HepG2 (cell line): ENCODE results near the gene SDR39U1. TPM values are rescaled to one million over a fixed set of nuclear protein-coding genes. Genes with fewer than 3 reads are reported as not detected.
A peak's percentile ranks its signal among the peaks of the same experiment; 100 is the strongest.

ENCODE experiments used
- ADNP ChIP-seq: sonication (generic); formaldehyde crosslinking; IDR thresholded peaks from 2 replicates; pipeline ENCODE4 v1.4.0; 2020; ENCODE audit warnings: missing genetic modification reagents
- CENPX ChIP-seq: sonication (generic); formaldehyde crosslinking; IDR thresholded peaks from 2 replicates; pipeline ENCODE4 v1.9.0; 2021; ENCODE audit warnings: mild to moderate bottlenecking, missing genetic modification reagents, moderate library complexity
- EHMT2 ChIP-seq: fragments of 200-600 bp; sonication (generic); IDR thresholded peaks from 2 replicates; pipeline ENCODE4 v1.7.0; 2017; ENCODE audit warnings: antibody characterized with exemption, low read depth, low read length, borderline replicate concordance
- HNRNPL ChIP-seq: fragments of 200-400 bp; formaldehyde crosslinking; IDR thresholded peaks from 2 replicates; pipeline ENCODE4 v1.6.1; 2017; ENCODE audit warnings: mild to moderate bottlenecking, low read depth, low read length
- LRRFIP1 ChIP-seq: sonication (generic); formaldehyde crosslinking; conservative IDR thresholded peaks from 2 replicates; pipeline ENCODE4 v1.4.0; 2020; ENCODE audit warnings: missing genetic modification reagents
- MIER2 ChIP-seq: IDR thresholded peaks from 2 replicates; pipeline ENCODE4 v1.6.1; 2016; ENCODE audit warnings: missing biosample characterization, missing genetic modification reagents
- MXI1 ChIP-seq: IDR thresholded peaks from 3 replicates; pipeline ENCODE4 v1.6.1; 2012; ENCODE audit warnings: low read depth, low read length, inconsistent platforms, borderline replicate concordance
- PPARG ChIP-seq: conservative IDR thresholded peaks from 2 replicates; pipeline ENCODE4 v1.6.1; 2016; ENCODE audit warnings: missing biosample characterization, missing genetic modification reagents
- RAD51 ChIP-seq: fragments of 450-650 bp; IDR thresholded peaks from 2 replicates; pipeline ENCODE4 v1.6.1; 2016; ENCODE audit warnings: borderline replicate concordance
- SRSF4 ChIP-seq: fragments of 200-400 bp; formaldehyde crosslinking; IDR thresholded peaks from one replicate; pipeline ENCODE4 v1.6.1; 2018; ENCODE audit warnings: mild to moderate bottlenecking, low read depth, low read length, moderate library complexity; ENCODE audit not compliant: poor library complexity, severe bottlenecking
- STAT5B ChIP-seq: sonication (generic); formaldehyde crosslinking; IDR thresholded peaks from 2 replicates; pipeline ENCODE4 v1.4.0; 2020; ENCODE audit warnings: missing genetic modification reagents
- TBP ChIP-seq: sonication (generic); formaldehyde crosslinking; IDR thresholded peaks from 2 replicates; pipeline ENCODE4 v1.5.0; 2020; ENCODE audit warnings: missing genetic modification reagents
- ZBTB3 ChIP-seq: sonication (generic); formaldehyde crosslinking; IDR thresholded peaks from 2 replicates; pipeline ENCODE4 v1.4.0; 2020; ENCODE audit warnings: low read depth, mild to moderate bottlenecking, moderate library complexity, missing genetic modification reagents, borderline replicate concordance
- ZNF232 ChIP-seq: sonication (generic); formaldehyde crosslinking; IDR thresholded peaks from 2 replicates; pipeline ENCODE4 v1.4.0; 2020; ENCODE audit warnings: missing genetic modification reagents, borderline replicate concordance
- ZNF3 ChIP-seq: IDR thresholded peaks from 2 replicates; pipeline ENCODE4 v1.7.0; 2017; ENCODE audit warnings: inconsistent platforms
- ZNF337 ChIP-seq: sonication (generic); formaldehyde crosslinking; IDR thresholded peaks from 2 replicates; pipeline ENCODE4 v1.5.1; 2020; ENCODE audit warnings: missing genetic modification reagents, low read depth, mild to moderate bottlenecking, borderline replicate concordance
- ZNF674 ChIP-seq: sonication (generic); formaldehyde crosslinking; IDR thresholded peaks from 2 replicates; pipeline ENCODE4 v1.5.0; 2020; ENCODE audit warnings: low read depth, mild to moderate bottlenecking, missing genetic modification reagents
- ZNF687 ChIP-seq: sonication (generic); formaldehyde crosslinking; IDR thresholded peaks from 2 replicates; pipeline ENCODE4 v1.5.1; 2020; ENCODE audit warnings: mild to moderate bottlenecking, missing genetic modification reagents, moderate library complexity
- ZNF7 ChIP-seq: IDR thresholded peaks from 2 replicates; pipeline ENCODE4 v1.6.1; 2016; ENCODE audit warnings: missing biosample characterization, missing genetic modification reagents
- ZNF709 ChIP-seq: sonication (generic); formaldehyde crosslinking; IDR thresholded peaks from 2 replicates; pipeline ENCODE4 v1.5.0; 2020; ENCODE audit warnings: mild to moderate bottlenecking, missing genetic modification reagents
- ZNF713 ChIP-seq: sonication (generic); formaldehyde crosslinking; IDR thresholded peaks from 2 replicates; pipeline ENCODE4 v1.4.0; 2020; ENCODE audit warnings: mild to moderate bottlenecking, missing genetic modification reagents
- ZNF879 ChIP-seq: sonication (generic); formaldehyde crosslinking; IDR thresholded peaks from 2 replicates; pipeline ENCODE4 v1.8.1; 2023; ENCODE audit warnings: missing genetic modification reagents
- polyA plus RNA-seq, 8 experiments: library from polyadenylated mRNA; depleted of rRNA in 3 of 8; stranded (reverse) in 7 of 8; unstranded in 1 of 8; fragments of >200 nt; fragmentation: Illumina TruSeq in 4 of 8; extraction: Trizol in 4 of 8; gene quantifications; 2 replicates each; pipeline versions ENCODE4 v1.2.1 to v1.2.3, GENCODE V29; 2011 to 2016; ENCODE audit warnings: low read depth in 4 of 8, missing spikeins in 1 of 8, mixed read lengths in 1 of 8; ENCODE audit not compliant: insufficient read depth in 1 of 8
- total RNA-seq, 5 experiments: library from RNA; depleted of rRNA; stranded (reverse); fragments of >200 nt; fragmentation: Illumina TruSeq; extraction: Trizol; gene quantifications; 2 replicates each; pipeline ENCODE4 v1.2.3, GENCODE V29; 2016; ENCODE audit warnings: low read depth in 1 of 5
- TF ChIP-seq, protein P1 (sequence below): sonication (generic); formaldehyde crosslinking; IDR thresholded peaks from 2 replicates; pipeline ENCODE4 v1.5.1; 2020; ENCODE audit warnings: mild to moderate bottlenecking, moderate library complexity, missing genetic modification reagents

SDR39U1 gene
- total and polyA plus RNA-seq, 2 of the 13 experiments (the other 11 are each of a cell fraction or from before 2014, with no cell fraction given), result 34.4 to 129 TPM

DNA sequence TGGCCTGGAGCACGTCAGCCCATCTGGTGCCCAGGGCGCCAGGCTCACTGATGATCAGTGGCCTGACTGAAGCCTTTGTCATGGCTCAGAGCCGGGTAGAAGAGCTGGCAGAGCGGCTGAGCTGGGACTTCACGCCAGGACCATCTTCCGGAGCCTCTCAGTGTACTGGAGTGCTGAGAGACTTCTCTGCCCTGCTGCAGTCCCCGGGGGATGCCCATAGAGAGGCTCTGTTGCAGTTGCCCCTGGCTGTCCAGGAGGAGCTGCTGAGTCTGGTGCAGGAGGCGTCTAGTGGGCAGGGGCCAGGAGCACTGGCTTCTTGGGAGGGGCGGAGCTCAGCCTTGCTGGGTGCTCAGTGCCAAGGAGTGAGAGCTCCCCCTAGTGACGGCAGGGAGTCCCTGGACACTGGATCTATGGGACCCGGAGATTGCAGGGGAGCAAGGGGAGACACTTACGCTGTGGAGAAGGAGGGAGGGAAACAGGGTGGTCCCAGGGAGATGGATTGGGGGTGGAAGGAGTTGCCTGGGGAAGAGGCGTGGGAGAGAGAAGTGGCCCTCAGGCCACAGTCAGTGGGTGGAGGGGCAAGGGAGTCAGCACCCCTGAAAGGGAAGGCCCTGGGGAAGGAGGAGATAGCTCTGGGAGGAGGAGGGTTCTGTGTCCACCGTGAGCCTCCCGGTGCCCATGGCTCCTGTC lies 10.9 kb downstream of the SDR39U1 start (continued):
- TF ChIP-seq ZNF687 (peak; percentile 85), CENPX (CRISPR knock-in tag) (no peak), MIER2 (CRISPR knock-in tag) (no peak), SRSF4 (no peak), ZNF3 (CRISPR knock-in tag) (no peak), PPARG (CRISPR knock-in tag) (peak; percentile 55; the same call in 1 of the 2 replicates), HNRNPL (peak; percentile 91), MXI1 (peak; percentile 52; the same call in 1 of the 3 replicates), ADNP (CRISPR knock-in tag) (peak; percentile 63; the same call in 1 of the 2 replicates), EHMT2 (no peak), TBP (CRISPR knock-in tag) (no peak), ZNF674 (CRISPR knock-in tag) (no peak), ZNF709 (CRISPR knock-in tag) (no peak), ZNF7 (CRISPR knock-in tag) (0 out of 2 replicates have a peak, but pooled peaks have one; percentile 4), RAD51 (no peak), ZNF337 (CRISPR knock-in tag) (no peak), ZNF713 (CRISPR knock-in tag) (no peak), ZBTB3 (CRISPR knock-in tag) (no peak; the same call in 1 of the 2 replicates), LRRFIP1 (no peak), ZNF879 (CRISPR knock-in tag) (no peak), STAT5B (CRISPR knock-in tag) (no peak; the same call in 1 of the 2 replicates), ZNF232 (CRISPR knock-in tag) (no peak)
- TF ChIP-seq, protein P1, sequence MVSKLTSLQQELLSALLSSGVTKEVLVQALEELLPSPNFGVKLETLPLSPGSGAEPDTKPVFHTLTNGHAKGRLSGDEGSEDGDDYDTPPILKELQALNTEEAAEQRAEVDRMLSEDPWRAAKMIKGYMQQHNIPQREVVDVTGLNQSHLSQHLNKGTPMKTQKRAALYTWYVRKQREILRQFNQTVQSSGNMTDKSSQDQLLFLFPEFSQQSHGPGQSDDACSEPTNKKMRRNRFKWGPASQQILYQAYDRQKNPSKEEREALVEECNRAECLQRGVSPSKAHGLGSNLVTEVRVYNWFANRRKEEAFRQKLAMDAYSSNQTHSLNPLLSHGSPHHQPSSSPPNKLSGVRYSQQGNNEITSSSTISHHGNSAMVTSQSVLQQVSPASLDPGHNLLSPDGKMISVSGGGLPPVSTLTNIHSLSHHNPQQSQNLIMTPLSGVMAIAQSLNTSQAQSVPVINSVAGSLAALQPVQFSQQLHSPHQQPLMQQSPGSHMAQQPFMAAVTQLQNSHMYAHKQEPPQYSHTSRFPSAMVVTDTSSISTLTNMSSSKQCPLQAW (CRISPR knock-in tag), result no peak
